GM21390 (cell line): Measurements from ENCODE around the gene C10orf62.
"Not testable (repeated sequence)": the region's sequence is repeated elsewhere in the genome, so short reads cannot be mapped to it uniquely, and the experiment has no call there.

Experiments used
- ATAC-seq: cut with Tn5 transposase; IDR thresholded peaks from one replicate; pipeline ENCODE4 v1.9.1; 2021; ENCODE audit not compliant: unreplicated experiment

Gene C10orf62

DNA sequence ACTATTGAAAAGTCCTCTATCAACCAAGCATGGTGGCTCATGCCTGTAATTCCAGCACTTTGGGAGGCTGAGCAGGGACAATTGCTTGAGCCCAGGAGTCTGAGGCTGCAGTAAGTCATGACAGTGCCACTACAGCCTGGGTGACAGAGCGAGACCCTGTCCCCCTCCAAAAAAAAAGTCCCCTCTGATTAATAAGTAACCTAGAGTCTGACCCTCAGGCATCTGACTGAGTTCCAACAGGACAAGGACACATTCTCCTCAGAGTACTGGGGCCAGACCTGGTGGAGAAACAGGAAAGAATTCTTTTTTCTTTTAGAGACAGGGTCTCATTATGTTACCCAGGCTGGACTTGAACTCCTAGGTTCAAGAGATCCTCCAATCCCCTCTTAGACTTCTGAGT is 33.8 kb downstream of the C10orf62 start:
- no peak for ATAC-seq

GRCh38 chr10:97627731-97628130 is 38.2 kb downstream of the C10orf62 start:
- ATAC-seq = no peak

DNA sequence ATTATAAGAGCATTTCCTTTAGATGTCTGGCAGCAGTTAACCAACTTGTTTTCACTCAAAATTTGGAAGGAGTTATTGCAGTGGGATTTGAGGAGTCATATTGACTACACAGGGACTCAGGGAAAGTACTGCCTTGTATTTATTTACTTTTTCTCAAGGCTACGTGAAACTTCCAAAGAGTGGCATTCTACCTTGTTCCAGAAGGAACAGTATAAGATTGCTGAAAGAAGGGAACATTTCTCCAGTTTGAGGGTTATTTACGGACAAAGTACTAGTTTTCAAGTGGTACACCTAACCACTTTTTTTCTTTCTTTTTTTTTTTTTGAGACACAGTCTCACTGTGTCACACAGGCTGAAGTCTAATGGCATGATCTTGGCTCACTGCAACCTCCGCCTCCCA is 38.7 kb downstream of the C10orf62 start:
- ATAC-seq = no peak

- ATAC-seq = no peak
Observed at GRCh38 chr10:97629289-97629688, 39.8 kb downstream of the C10orf62 start.

DNA sequence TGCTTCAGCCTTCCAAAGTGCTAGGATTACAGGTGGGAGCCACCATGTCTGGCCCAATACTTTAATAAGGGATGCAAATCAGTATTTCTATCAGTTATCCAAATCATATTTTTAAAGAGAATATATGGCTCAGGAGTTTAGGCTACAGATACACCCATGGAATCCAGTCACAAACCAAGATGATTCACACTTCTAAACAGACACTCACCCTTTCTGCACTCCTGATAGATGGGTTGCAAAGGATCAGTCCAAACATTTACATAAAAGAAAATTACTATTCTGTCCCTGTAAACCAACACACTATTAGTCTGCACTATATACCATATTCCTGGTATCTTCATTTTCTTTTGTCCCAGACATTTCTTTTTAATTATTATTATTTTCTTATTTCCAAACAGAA is 41.6 kb downstream of the C10orf62 start:
- ATAC-seq = no peak

- peak; percentile 99 for ATAC-seq
Observed at GRCh38 chr10:97632949-97633884, 43.7 kb downstream of the C10orf62 start, which contains the start of gene MORN4. Gene MORN4, minus strand, starts transcription at chr10:97633500. Its CDS starts 13,847 bp downstream, at chr10:97619653.

DNA sequence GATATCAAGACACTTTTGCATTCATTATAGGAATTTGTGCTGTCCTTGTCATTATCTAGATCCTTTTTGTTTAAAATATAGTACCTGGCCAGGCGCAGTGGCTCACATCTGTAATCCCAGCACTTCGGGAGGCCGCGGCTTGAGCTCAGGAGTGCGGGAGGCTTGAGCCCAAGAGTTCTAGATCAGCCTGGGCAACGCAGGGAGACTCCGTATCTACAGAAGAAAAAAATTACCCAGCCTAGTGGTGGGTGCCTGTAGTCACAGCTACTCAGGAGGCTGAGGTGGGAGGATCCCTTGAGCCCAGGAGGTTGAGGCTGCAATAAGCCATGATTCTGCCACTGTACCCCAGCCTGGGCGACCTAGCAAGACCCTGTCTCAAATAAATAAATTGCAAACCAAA is 44.4 kb downstream of the C10orf62 start:
- ATAC-seq = no peak

DNA sequence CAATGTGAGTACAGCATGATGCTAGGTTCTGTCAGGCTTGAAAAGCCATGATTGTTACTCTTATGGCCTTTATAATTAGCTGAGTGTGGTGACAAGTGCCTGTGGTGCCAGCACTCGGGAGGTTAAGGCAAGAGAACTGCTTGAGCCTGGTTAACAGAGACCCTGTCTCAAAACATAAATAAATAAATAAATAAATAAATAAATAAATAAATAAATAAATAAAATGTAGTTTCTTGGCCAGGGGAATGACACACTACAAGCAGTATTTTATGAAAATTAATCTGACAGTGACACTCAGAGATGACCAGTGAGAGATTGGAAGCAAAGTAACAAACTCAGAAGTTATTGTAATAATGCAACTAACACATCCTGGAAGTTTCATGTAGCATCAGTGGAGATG is 46.1 kb downstream of the C10orf62 start:
- ATAC-seq = no peak

GRCh38 chr10:97639090-97639489 is 49.6 kb downstream of the C10orf62 start:
- not testable (repeated sequence) for ATAC-seq

GRCh38 chr10:97640174-97640867 is 50.8 kb downstream of the C10orf62 start, which contains the start of gene PI4K2A:
Gene PI4K2A, plus strand, starts transcription at chr10:97640671. Its CDS starts 72 bp downstream, at chr10:97640743.
- ATAC-seq = peak; percentile 97
